Mucosa of stomach (tissue), 1 donor: Measurements from ENCODE around the gene DNAJC8.

Experiments used
- H3K27me3 ChIP-seq: one replicate; pipeline ENCODE4 v1.7.0; 2013; ENCODE audit warnings: mild to moderate bottlenecking, low read length; ENCODE audit not compliant: control insufficient read depth, insufficient read depth
- H3K36me3 ChIP-seq: one replicate; pipeline ENCODE4 v1.7.0; 2013; ENCODE audit warnings: low read length; ENCODE audit not compliant: control insufficient read depth, insufficient read depth
- H3K4me1 ChIP-seq: one replicate; pipeline ENCODE4 v1.7.0; 2013; ENCODE audit warnings: mild to moderate bottlenecking, low read length; ENCODE audit not compliant: control insufficient read depth, insufficient read depth
- H3K4me3 ChIP-seq: one replicate; pipeline ENCODE4 v1.7.0; 2013; ENCODE audit warnings: low read length
- H3K9ac ChIP-seq: one replicate; pipeline ENCODE4 v1.7.0; 2013; ENCODE audit warnings: mild to moderate bottlenecking, low read length, moderate library complexity
- H3K9me3 ChIP-seq: one replicate; pipeline ENCODE4 v1.7.0; 2013; ENCODE audit warnings: mild to moderate bottlenecking, low read length, moderate library complexity; ENCODE audit not compliant: control insufficient read depth
- donor health status: Pancreatic carcinoma.

Gene DNAJC8

DNA sequence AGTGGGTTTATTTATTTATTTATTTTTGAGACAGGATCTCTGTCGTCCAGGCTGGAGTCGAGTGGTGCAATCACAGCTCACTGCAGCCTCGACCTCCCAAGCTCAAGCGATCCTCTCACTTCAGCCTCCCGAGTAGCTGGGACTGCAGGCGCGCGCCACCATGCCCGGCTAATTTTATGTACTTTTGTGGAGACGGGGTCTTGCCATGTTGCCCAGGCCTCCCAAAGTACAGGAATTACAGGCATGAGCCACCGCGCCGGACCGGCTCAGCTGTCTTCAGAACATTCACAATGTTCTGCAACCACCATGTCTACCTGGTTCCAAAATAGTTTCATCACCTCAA lies 406 bp upstream of the DNAJC8 start:
- Histone ChIP-seq H3K9me3 (no peaks in the 10 kb centered on the region), H3K4me1 (peaks cover 17% of the 10 kb centered on the region), H3K27me3 (no peaks in the 10 kb centered on the region), H3K9ac (peak overlapping the region; percentile 94), H3K4me3 (no peak overlapping the region), H3K36me3 (no peaks in the 10 kb centered on the region)

DNA sequence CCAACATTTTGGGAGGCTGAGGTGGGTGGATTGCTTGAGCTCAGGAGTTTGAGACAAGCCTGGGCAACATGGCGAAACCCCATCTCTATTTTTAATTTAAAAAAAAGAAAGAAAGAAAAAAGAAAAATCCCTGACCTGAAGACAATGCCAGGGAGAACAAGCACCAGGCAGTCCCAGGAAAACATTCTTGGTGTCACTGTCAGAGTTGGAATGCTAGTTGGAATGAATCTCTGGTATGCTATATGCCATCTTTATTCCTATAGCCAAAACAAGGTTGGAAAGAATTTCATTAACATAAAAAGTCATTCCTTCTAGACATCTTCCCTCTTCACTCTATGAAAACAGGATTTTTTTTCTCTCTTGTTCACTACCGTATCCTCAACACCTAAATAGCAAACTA lies 2.8 kb downstream of the DNAJC8 start:
- no peak overlapping the region for H3K4me3 ChIP-seq
- no peak overlapping the region for H3K9ac ChIP-seq
- no peaks in the 10 kb centered on the region for H3K36me3 ChIP-seq
- no peaks in the 10 kb centered on the region for H3K9me3 ChIP-seq
- peaks cover 4% of the 10 kb centered on the region for H3K4me1 ChIP-seq
- no peaks in the 10 kb centered on the region for H3K27me3 ChIP-seq

DNA sequence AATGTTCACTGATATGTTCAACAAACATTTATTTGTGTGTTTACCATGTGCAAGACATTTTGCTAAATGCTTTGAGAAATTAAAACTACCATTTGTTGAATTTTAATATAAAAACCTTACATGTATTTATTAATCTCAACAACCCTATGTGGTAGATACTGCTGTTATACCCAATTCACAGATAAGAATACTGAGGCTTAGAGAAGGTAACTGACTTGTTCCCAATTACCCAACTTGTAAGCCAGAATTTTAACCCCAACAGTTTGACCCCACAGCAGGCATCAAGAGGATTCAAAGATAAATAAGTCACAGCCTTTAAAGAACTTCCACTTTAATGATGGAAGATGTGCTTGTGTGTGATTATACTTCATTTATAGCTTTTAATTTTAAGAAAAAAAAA lies 3.7 kb downstream of the DNAJC8 start:
- H3K9ac ChIP-seq, result no peak overlapping the region
- no peaks in the 10 kb centered on the region for H3K36me3 ChIP-seq
- peaks cover 4% of the 10 kb centered on the region for H3K4me1 ChIP-seq
- H3K4me3 ChIP-seq, result no peak overlapping the region
- no peaks in the 10 kb centered on the region for H3K9me3 ChIP-seq
- H3K27me3 ChIP-seq, result no peaks in the 10 kb centered on the region

DNA sequence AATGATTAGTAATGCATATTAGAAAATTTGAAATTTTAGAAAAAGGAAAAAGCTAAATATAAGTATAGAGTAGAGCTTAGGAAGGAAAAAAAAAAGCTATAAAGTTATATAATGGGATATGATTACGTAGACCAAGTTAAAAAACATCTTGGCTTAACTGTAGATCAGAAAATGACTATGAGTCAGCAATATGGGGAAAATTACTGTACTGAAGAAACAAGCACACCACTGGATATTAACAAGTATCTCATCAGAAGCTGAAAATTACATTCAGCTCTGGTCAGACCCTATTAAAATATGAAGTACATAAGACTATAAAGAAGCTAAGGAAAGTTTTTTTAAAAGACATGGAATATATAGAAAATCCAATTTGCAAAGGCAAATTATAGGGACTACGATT lies 19.5 kb downstream of the DNAJC8 start:
- Histone ChIP-seq H3K36me3 (no peaks in the 10 kb centered on the region), H3K4me1 (no peaks in the 10 kb centered on the region), H3K27me3 (no peaks in the 10 kb centered on the region), H3K4me3 (no peak overlapping the region), H3K9me3 (no peaks in the 10 kb centered on the region), H3K9ac (no peak overlapping the region)

DNA sequence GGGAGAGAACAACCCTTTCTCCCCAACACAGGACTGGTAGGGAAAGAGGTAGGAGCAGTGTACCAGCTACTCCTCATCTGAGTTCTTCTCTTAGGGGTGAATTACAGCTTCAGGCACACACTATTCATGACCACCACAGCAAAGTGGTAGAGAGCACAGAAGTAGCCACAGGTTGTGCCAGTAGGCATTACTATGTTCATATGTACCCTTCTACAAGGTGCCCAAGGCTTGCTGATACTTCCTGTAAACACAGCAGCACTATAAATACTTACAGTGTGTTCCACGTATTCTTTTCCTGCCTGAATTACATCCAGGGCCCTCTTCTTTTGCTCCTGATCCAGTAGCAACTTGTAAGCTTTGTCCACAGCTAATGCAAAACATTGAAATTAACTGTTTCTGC lies 23.1 kb downstream of the DNAJC8 start:
- Histone ChIP-seq H3K9ac (no peak overlapping the region), H3K4me3 (no peak overlapping the region), H3K36me3 (no peaks in the 10 kb centered on the region), H3K27me3 (no peaks in the 10 kb centered on the region), H3K4me1 (no peaks in the 10 kb centered on the region), H3K9me3 (no peaks in the 10 kb centered on the region)

DNA sequence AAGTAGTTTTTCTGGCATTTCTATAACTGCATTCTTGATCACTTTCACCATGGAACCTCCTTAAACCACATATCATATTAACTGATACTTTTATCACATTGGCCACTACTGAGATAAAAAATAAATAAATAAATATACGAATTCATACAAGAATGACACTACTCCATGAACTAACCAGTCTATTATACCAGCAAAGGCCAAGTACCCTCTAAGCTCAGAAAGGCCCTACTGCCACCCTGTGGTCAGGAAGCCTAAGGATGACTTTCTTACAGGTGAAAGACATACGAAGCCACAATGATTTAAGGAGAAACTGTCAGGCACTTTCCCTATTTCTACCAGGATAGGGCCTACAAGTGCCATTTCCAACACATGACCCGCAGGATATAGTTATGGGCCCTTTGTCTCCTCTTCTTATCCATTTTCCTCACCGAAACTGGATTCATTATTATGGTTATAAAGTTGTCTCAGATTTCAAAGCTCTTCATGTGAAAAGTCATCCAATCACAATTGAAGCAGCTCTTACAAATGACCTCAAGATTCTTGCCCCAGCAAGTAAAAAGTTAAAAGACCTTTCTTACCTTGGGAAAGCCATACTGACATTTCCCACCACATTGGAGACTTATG lies 23.9 kb downstream of the DNAJC8 start:
- Histone ChIP-seq H3K4me3 (no peak overlapping the region), H3K9ac (no peak overlapping the region), H3K4me1 (no peaks in the 10 kb centered on the region), H3K36me3 (no peaks in the 10 kb centered on the region), H3K27me3 (no peaks in the 10 kb centered on the region), H3K9me3 (no peaks in the 10 kb centered on the region)

DNA sequence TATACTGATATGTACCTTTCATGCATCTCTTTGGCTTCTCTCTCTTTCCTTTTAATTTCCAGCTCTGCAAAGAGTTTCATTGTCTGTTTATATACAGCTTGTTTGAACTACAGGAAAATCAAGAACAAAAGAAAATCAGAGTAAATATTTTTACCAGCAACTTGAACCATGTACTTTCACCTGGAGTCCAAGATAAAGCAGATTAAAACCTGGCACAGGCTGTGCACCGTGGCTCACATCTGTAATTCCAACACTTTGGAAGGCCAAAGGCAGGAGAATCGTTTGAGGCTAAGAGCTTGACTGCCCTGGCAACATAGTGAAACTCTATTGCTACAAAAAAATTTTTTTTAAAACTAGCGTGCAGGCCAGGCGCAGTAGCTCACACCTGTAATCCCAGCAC lies 27.6 kb downstream of the DNAJC8 start:
- no peak overlapping the region for H3K4me3 ChIP-seq
- no peak overlapping the region for H3K9ac ChIP-seq
- H3K4me1 ChIP-seq, result peaks cover 1% of the 10 kb centered on the region
- H3K9me3 ChIP-seq, result no peaks in the 10 kb centered on the region
- H3K27me3 ChIP-seq, result no peaks in the 10 kb centered on the region
- H3K36me3 ChIP-seq, result peaks cover 1% of the 10 kb centered on the region

DNA sequence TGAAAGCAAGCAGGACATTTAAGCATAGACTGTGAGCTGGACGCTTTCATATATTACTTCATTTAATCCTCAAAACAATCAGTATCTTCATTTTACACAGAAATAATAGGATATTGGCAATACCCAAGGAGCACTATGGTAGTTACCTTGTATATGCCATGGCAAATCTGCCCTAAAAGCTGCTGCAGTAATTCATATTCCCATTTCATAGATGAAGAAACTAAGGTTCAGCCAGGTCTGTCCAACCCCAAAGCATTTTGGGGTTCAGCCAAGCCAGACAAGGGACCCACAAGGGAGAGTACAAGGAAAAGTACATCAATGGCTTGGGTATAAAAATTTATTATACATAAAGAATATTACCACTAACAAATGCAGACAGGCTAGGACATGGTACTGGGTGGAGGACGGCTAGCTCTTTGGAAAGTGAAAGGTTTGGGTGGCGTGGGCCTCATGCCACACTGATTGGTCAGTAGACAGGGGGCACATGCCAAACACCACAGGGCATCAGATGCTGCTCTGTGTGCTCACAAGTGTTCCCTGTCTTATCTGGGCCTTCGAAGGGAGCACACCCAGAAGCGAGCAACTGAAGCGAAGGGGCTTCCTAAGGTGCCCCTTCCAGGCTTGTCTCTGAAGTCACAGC lies 32.5 kb downstream of the DNAJC8 start:
- H3K4me3 ChIP-seq, result no peak overlapping the region
- H3K9ac ChIP-seq, result no peak overlapping the region
- peaks cover 5% of the 10 kb centered on the region for H3K36me3 ChIP-seq
- H3K4me1 ChIP-seq, result peaks cover 20% of the 10 kb centered on the region
- H3K27me3 ChIP-seq, result no peaks in the 10 kb centered on the region
- H3K9me3 ChIP-seq, result no peaks in the 10 kb centered on the region

DNA sequence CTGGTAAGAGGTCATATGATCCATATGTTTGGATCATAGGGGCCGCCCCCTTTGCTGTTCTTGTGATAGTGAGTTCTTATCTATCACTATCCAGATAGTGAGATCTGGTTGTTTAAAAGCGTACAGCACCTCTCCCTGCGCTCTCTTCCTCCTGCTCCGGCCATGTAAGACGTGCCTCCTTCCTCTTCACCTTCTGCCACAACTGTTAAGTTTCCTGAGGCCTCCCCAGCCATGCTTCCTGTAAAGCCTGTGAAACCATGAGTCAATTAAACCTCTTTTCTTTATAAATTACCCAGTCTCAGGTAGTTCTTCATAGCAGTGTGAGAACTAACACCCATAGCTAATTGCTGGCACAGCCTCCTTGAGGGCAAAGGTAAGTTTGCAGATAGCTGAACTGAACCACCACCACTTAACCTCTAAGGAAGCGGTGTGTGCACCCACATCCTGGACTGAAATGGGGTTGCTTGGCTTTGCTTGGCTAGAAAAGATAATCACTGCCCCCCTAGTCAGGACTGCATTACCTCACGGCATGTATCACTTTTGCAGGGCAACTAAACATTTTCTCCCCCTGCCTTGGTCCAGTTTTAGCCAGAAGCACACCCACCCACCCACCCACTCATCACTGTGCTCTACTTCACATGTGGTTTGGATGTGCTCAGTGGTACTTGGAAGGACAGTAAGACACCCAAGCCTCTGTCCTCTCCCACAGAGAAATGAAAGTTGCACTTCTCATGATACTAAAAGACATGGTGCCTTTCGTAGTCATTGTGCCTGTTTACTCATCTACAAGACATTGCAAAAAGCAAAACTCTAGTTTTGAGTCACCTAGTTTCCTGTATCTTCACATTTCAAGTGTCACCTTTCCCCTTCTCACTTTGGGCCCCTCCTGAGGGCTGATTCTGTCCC lies 33.2 kb downstream of the DNAJC8 start:
- H3K9me3 ChIP-seq, result no peaks in the 10 kb centered on the region
- H3K9ac ChIP-seq, result no peak overlapping the region
- peaks cover 20% of the 10 kb centered on the region for H3K4me1 ChIP-seq
- no peak overlapping the region for H3K4me3 ChIP-seq
- peaks cover 5% of the 10 kb centered on the region for H3K36me3 ChIP-seq
- H3K27me3 ChIP-seq, result no peaks in the 10 kb centered on the region

DNA sequence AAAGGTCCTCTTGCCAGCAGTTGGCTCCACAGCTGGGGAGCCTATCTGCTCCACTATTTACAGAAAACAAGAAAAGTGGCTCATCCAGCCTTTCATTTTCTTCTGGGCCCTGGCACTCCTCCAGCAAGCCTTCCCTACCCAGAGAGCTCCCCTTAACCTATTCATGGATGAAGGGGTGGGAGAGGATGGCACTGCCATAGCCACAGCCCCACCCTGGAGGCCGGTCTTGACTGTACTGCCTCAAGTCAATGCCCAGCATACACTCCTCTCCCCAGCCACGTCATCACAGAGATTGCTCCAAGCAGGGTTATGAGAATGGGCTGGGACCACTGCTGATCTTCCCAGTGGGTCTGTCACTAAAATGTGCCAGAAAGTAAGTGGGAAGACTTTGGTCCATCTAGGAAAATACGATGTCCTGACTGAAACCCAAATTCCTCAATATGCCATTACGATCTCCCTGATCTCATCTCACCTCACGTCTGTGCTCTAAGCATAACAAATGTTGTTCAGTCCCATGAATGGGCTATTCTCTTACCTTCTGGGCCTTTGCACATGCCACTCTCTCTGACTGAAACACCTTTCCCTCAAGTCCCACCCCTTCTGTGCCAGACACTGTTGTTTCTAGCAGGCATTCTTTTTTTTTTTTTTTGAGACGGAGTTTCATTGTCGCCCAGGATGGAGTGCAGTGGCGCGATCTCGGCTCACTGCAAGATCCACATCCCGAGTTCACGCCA lies 35.0 kb downstream of the DNAJC8 start:
- Histone ChIP-seq H3K27me3 (no peaks in the 10 kb centered on the region), H3K4me1 (peaks cover 36% of the 10 kb centered on the region), H3K9me3 (no peaks in the 10 kb centered on the region), H3K36me3 (peaks cover 5% of the 10 kb centered on the region), H3K9ac (no peak overlapping the region), H3K4me3 (no peak overlapping the region)

DNA sequence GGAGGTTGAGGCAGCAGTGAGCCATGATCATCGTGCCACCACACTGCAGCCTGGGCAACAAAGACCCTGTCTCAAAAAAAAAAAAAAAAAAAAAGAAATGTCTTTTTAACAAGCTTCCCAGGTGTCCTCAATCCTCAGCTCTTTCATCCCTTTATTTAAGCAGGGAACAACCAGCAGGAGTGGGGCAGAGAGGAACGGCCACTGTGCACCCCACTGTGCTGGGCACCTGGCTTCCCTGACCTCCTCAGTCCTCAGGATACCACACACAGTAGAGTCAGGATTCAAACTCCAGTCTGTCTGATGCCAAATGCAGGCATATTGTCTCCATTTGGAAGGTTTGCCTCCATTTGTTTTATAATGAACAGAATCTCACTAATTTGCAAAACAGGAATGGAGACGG lies 36.5 kb downstream of the DNAJC8 start:
- peaks cover 5% of the 10 kb centered on the region for H3K36me3 ChIP-seq
- no peaks in the 10 kb centered on the region for H3K27me3 ChIP-seq
- no peak overlapping the region for H3K9ac ChIP-seq
- H3K9me3 ChIP-seq, result no peaks in the 10 kb centered on the region
- no peak overlapping the region for H3K4me3 ChIP-seq
- peaks cover 39% of the 10 kb centered on the region for H3K4me1 ChIP-seq

DNA sequence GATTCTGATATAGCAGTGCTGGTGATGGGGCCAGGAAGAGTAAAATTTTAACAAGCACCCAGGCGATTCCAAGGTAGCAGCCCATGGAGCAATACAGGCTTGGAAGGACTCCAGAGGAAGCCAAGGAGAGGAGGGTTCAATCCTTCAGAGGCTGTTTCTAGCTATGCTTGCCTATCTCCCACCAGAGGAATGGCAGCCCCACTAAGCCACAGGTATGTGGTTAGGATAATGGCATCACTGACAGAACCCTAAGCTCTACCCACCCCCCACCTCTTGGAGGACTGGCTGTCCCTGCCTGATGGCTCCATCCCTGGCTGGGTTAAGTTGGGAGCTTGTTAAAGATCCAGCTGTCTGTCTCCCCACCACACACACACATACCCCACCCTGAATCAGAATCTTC lies 37.0 kb downstream of the DNAJC8 start:
- Histone ChIP-seq H3K27me3 (no peaks in the 10 kb centered on the region), H3K4me3 (no peak overlapping the region), H3K9ac (no peak overlapping the region), H3K4me1 (peaks cover 39% of the 10 kb centered on the region), H3K9me3 (no peaks in the 10 kb centered on the region), H3K36me3 (peaks cover 5% of the 10 kb centered on the region)
